ENCODE measurements around the gene TNFRSF6B.

DNA sequence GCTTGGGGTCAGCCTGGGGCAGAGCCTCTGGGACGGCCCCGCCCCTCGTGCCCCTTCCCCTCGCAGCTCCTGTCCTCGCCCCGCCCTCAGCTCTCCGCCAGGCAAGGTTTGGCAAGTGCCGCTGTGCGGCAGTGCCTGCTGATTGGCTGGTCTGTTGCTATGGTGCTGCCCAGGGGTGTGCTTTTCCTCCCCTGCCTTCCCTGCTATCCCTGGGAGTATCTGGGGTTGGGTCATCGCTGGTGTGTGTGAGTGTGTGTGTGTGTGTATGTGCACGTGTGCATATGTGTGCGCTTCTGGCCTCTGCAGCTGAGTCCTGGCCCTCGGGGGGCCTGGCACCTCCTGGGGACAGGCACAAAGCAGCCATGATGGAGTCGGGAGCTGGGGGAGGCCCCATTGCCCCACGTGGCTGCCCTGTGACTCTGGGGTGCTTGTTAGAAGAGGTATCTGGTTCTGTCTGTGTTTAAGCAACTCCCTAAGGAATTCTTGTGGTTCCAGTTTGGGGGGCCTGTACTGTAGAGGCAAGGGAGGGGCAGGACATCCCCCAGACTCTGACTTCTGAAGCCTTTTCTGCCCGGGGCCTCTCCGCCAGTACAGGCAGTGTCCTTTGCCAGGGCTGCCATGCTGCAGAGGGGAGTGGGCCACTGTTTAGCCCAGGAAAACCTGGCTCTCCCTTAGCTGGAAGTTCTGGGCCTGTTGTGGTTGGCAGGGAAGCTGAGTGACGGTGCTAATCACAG, 31.4 kb upstream of the TNFRSF6B start:
- TF ChIP-seq, protein P1, sequence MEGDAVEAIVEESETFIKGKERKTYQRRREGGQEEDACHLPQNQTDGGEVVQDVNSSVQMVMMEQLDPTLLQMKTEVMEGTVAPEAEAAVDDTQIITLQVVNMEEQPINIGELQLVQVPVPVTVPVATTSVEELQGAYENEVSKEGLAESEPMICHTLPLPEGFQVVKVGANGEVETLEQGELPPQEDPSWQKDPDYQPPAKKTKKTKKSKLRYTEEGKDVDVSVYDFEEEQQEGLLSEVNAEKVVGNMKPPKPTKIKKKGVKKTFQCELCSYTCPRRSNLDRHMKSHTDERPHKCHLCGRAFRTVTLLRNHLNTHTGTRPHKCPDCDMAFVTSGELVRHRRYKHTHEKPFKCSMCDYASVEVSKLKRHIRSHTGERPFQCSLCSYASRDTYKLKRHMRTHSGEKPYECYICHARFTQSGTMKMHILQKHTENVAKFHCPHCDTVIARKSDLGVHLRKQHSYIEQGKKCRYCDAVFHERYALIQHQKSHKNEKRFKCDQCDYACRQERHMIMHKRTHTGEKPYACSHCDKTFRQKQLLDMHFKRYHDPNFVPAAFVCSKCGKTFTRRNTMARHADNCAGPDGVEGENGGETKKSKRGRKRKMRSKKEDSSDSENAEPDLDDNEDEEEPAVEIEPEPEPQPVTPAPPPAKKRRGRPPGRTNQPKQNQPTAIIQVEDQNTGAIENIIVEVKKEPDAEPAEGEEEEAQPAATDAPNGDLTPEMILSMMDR (IDR thresholded peaks at IDR 0.05) = no peak
- TF ChIP-seq ESRRA (IDR thresholded peaks at IDR 0.05; ENCODE audit: borderline replicate concordance, low read length) = no peak
- no peak for TF ChIP-seq RAD21 (conservative IDR thresholded peaks at IDR 0.05 in 1 of 2, IDR thresholded peaks at IDR 0.05 in 1 of 2)
- no peak for TF ChIP-seq MYC (IDR thresholded peaks at IDR 0.05; ENCODE audit: borderline replicate concordance, low read length)
- TF ChIP-seq, protein P2, sequence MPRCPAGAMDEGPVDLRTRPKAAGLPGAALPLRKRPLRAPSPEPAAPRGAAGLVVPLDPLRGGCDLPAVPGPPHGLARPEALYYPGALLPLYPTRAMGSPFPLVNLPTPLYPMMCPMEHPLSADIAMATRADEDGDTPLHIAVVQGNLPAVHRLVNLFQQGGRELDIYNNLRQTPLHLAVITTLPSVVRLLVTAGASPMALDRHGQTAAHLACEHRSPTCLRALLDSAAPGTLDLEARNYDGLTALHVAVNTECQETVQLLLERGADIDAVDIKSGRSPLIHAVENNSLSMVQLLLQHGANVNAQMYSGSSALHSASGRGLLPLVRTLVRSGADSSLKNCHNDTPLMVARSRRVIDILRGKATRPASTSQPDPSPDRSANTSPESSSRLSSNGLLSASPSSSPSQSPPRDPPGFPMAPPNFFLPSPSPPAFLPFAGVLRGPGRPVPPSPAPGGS (IDR thresholded peaks at IDR 0.05) = no peak
- TF ChIP-seq HDAC2 (IDR thresholded peaks at IDR 0.05) = no peak
- no peak for TF ChIP-seq HOXB5 (CRISPR knock-in tag; IDR thresholded peaks at IDR 0.05)
- no peak for TF ChIP-seq POLR2A (IDR thresholded peaks at IDR 0.05; ENCODE audit: low read length)
- TF ChIP-seq, protein P3, sequence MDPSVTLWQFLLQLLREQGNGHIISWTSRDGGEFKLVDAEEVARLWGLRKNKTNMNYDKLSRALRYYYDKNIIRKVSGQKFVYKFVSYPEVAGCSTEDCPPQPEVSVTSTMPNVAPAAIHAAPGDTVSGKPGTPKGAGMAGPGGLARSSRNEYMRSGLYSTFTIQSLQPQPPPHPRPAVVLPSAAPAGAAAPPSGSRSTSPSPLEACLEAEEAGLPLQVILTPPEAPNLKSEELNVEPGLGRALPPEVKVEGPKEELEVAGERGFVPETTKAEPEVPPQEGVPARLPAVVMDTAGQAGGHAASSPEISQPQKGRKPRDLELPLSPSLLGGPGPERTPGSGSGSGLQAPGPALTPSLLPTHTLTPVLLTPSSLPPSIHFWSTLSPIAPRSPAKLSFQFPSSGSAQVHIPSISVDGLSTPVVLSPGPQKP (IDR thresholded peaks at IDR 0.05; ENCODE audit: low read depth, low read length) = no peak
